ENCODE data around the gene THSD4.
"Not testable (repeated sequence)": the region's sequence is repeated elsewhere in the genome, so short reads cannot be mapped to it uniquely, and the experiment has no call there.

The THSD4 gene

GRCh38 chr15:71713191-71713809, 598.0 kb downstream of the THSD4 start:
- DNase-seq = no peak

GRCh38 chr15:71715914-71716313, 600.6 kb downstream of the THSD4 start:
- DNase-seq = no peak

DNA sequence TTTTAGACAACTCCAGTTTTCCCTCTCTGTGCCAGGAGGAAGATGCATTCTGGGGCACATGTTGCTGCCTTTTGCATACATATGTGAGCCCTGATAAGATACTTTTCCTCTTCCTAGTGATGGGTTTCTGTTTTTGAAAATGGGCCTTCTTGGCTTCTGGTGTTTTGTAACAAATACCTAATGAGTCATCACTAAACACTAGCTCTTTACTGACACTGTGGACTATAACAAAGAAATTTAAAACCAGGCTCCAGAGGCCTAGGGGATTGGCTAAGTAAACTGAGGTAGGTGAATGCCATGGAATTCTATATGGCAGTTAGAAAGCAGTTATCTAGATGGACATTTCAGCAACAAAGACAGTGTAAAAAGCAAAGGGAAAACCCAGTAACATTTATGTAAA, 601.7 kb downstream of the THSD4 start:
- DNase-seq = no peak

GRCh38 chr15:71718116-71718910, 603.0 kb downstream of the THSD4 start:
- no peak for DNase-seq

DNA sequence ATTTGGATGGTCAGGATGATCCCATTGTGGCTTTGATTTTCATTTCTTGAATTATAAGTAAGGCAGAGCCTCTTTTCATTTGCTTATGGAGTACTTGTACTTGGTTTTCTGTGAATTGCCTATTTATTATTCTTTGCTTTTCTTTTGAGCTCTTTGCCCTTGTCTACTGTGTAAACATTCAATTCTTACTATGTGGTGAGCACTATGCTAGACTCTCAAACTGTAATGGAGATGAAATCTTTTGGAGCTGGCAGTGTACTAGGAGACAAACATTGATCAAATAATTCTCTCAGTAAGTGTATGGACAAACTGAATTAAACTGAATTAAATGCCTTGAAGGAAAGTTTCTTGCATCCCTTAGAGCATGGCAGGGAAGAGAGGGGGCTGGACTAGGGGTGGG, 608.1 kb downstream of the THSD4 start:
- DNase-seq = no peak

DNA sequence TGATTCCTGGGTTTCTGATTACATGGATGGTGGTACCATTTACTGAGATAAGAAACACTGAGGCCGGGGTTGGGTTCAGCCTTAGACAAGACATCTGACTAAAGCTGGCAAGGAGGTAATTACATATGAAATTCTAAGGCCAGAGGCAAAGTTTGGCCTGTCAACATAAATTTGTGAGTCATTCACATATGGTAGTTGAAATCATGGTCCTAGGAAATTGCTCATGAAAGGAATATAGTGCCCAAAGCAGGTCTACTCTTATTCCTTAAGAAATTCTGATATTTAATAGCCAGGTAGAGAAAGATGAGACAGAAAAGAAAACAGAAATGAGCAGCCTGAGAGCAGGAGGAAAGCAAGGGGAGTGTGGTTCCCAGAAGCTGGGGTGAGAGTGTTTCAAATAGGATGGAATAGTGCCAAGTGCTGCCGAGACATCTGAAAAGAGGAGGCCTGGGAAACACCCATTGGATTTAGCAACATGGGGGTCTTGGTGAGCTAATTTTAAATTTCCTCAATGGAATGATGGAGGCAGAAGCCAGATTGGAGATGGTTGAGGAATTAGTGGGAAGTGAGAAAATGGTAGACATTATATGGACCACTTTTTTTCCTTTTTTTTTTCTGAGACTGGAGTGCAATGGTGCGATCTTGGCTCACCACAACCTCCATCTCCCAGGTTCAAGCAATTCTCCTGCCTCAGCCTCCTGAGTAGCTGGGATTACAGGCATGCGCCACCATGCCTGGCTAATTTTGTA, 610.1 kb downstream of the THSD4 start:
- not testable (repeated sequence) for DNase-seq

DNA sequence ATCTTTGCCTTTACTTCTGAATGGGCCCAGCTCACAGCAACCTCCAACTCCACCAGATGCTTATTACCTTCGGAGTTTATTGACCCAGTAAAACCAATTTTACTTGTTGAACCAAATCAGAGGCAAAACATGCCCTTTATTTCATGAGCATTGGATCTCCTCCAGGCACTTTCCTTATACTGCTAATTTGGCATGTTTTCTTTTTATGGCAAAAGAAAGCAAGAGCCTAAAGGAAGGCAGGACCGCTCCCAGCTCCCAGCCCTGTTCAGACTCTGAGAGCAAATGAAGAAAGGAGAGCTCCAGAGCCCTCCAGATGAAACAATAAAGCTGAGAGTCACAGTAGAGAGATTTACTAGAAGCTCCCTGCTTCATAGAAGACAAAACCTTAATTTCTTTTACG, 613.6 kb downstream of the THSD4 start:
- no peak for DNase-seq

- no peak for DNase-seq
Measured at GRCh38 chr15:71729319-71729718, 614.0 kb downstream of the THSD4 start.

DNA sequence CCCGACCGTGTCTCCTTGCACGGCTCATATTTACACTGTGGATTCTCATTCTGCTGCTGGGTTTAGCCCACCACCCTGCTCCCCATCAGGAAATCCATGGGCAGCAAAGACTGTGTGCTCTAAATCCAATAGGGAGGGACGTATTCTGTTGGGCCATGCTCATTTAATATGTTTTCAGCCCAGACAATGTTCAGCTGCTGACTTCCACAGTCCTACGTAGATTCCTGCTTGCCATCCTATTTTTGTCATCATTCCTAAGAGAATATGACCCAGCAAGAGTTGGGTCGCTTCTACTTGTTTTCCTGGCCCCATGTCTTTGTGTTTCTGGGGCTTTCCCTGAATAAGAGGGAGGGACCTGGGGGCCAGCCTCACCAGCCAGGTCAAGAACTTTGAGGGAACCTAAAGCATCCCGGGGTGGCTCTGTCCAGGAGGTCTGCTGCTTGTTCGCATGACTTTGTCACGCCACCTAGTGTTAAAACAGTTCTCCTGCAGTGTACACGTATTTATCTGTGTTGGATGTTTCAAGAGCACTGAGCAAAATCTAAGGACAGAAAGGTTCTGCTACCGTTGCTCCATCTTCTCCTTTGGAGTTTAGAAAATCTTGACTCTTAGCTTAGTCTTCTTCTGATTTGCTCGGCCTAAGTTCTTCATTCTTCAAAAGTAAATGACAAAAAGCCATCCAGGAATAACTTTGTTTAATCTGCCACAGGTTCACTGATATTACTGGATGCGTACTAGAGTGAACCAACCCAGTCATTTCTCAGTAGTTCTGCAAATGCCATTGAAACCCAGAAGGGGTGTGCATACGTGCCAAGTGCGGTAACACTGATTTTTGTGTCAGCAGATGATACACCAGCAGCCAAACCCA, 615.2 kb downstream of the THSD4 start:
- DNase-seq = peak in 1 of 2 experiments; percentile 12

- DNase-seq = no peak
Measured at GRCh38 chr15:71732636-71733035, 617.4 kb downstream of the THSD4 start.

- no peak for DNase-seq
Measured at GRCh38 chr15:71733122-71733521, 617.9 kb downstream of the THSD4 start.

DNA sequence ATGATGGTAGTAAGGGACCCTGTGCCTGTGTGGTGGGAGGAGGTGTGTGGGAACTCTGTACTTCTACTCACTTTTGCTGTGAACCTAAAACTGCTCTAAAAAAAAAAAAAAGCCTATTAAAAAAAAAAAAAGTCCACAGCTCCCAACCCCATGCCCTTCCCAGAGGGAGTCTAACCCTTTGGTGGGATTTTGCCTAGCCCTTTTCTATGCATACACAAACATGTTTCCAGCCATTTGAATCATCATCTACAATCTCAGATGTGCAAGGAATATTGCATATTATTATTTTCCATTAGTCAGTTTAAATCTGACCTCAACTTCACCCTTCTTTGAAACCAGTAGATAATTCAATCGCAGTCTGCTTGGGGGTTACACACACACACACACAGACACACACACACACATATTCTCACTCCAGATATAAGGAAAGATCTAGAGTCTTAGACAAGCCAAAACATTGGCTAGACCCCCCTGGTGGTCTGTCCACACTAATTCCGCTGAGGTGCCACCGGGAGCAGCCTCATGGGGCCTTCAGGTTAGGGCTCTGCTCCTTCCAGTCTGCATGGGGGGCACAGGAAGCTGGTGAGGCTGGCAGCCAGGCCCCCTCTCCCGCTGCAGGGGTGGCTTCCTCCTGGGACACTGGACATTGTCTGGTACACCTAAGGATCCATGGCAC, 619.6 kb downstream of the THSD4 start:
- DNase-seq = no peak

DNA sequence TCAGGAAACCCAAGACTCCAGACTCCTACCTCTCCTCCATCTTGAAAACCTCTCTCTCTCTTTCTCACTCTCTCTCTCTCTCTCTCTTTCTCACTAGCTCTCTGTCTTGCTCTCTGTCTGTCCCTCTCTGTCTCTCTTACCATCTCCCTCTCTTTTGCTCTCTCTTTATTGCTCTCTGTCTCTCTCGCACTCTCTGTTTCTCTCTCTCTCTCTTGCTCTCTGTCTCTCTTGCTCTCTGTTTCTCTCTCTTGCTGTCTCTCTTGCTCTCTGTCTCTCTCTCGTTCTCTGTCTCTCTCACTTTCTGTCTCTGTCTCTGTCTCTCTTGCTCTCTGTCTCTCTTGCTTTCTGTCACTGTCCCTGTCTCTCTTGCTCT, 620.1 kb downstream of the THSD4 start:
- no peak for DNase-seq

DNA sequence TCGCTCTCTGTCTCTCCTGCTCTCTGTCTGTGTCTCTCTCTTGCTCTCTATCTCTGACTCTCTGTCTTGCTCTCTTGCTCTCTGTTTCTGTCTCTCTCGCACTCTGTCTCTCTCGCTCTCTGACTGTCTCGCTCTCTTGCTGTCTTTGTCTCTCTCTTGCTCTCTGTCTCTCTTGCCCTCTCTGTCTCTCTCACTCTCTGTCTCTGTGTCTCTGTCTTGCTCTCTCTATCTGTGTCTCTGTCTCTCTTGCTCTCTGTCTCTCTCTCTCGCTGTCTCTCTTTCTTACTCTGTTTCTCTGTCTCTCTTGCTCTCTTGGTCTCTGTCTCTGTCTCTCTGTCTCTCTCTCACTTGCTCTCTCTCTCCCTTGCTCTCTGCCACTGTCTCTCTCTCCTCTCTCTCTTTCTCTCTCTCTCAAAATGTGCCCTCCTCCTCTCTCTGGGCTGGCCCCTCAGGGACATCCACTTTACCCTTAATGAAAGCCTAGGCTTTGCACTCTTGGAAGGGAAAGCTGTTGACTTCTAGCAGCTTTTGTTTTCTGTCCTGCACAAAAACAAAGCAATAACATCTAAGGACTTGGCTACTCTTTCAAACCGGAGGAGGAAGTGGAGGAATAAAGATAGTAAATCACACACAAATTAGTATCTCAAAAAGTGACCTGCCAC, 621.1 kb downstream of the THSD4 start:
- DNase-seq = no peak

DNA sequence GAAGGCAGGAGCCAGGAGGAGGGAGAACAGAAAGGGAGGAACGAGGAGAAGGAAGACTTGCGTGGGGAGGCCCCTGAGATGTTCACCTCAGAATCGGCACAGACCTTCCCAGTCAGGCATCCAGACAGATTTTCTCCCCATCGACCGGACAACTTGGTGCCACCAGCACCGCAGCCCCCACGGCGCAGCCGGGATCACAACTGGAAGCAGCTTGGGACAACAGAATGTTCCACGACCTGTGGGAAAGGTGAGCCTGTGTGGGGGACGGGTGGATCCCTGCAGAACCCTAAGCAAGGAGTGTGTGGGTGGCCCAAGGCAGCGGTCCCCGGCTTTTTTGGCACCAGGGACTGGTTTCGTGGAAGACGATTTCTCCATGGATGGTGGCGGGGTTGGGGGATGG, 622.5 kb downstream of the THSD4 start:
- no peak for DNase-seq

GRCh38 chr15:71739355-71739754, 624.1 kb downstream of the THSD4 start:
- DNase-seq = no peak

DNA sequence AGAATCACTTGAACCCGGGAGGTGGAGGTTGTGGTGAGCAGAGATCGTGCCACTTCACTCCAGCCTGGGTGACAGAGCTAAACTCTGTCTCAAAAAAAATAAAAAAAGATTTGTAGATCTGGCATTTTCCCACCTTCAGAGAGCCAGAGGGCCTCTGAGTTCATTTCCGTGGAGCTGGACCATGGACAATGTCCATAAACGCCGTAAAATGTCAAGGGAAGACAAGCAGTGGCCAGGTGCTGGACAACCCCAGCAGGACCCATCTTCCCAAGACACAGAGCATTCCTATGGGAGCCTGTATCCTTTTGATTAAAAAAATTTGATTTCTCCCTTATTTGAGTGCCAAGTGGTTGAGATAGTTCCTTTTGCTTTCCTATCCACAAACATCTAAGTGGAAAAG, 627.7 kb downstream of the THSD4 start:
- no peak for DNase-seq

- DNase-seq = peak in 1 of 2 experiments; percentile 17
Measured at GRCh38 chr15:71743861-71744382, 628.7 kb downstream of the THSD4 start.

GRCh38 chr15:71746719-71747118, 631.4 kb downstream of the THSD4 start:
- peak; percentile 37 to 75 for DNase-seq

- DNase-seq = no peak
Measured at GRCh38 chr15:71747128-71748083, 632.1 kb downstream of the THSD4 start.
